HepG2 (cell line): ENCODE measurements around the gene TSTD1. TPM values are rescaled to one million over a fixed set of nuclear protein-coding genes. Genes with fewer than 3 reads are reported as not detected.

Experiments used
- GABPA ChIP-seq, 2 experiments: IDR thresholded peaks; 2 replicates each; pipeline ENCODE4 v1.6.1; 2011 to 2016; ENCODE audit warnings: low read depth in 2 of 2, low read length in 1 of 2, missing biosample characterization in 1 of 2, missing genetic modification characterization in 1 of 2
- MED8 ChIP-seq: sonication (generic); formaldehyde crosslinking; IDR thresholded peaks from 2 replicates; pipeline ENCODE4 v1.8.1; 2023; ENCODE audit warnings: mild to moderate bottlenecking, missing genetic modification reagents; ENCODE audit not compliant: insufficient replicate concordance
- POGK ChIP-seq: sonication (generic); formaldehyde crosslinking; conservative IDR thresholded peaks from 2 replicates; pipeline ENCODE4 v1.8.0; 2022; ENCODE audit warnings: mild to moderate bottlenecking, moderate library complexity, missing genetic modification reagents
- SOX6 ChIP-seq, 2 experiments: fragments of 450-650 bp in 1 of 2; sonication (generic) in 1 of 2; formaldehyde crosslinking in 1 of 2; IDR thresholded peaks; 2 replicates each; pipeline versions ENCODE4 v1.4.0 to v1.6.1; 2017 to 2020; ENCODE audit warnings: antibody characterized with exemption in 1 of 2, mild to moderate bottlenecking in 1 of 2, missing genetic modification reagents in 1 of 2
- U2AF1 ChIP-seq: fragments of 200-400 bp; formaldehyde crosslinking; optimal IDR thresholded peaks from 2 replicates; pipeline ENCODE3; 2017; ENCODE audit warnings: mild to moderate bottlenecking, low read depth, low read length
- ZBTB42 ChIP-seq: sonication (generic); formaldehyde crosslinking; IDR thresholded peaks from 2 replicates; pipeline ENCODE4 v1.5.0; 2020; ENCODE audit warnings: mild to moderate bottlenecking, missing genetic modification reagents
- ZNF276 ChIP-seq: sonication (generic); formaldehyde crosslinking; IDR thresholded peaks from 2 replicates; pipeline ENCODE4 v1.4.0; 2020; ENCODE audit warnings: mild to moderate bottlenecking, low read depth, missing genetic modification reagents
- ZNF501 ChIP-seq: sonication (generic); formaldehyde crosslinking; IDR thresholded peaks from 2 replicates; pipeline ENCODE4 v1.5.1; 2020; ENCODE audit warnings: mild to moderate bottlenecking, moderate library complexity, missing genetic modification reagents
- polyA plus RNA-seq, 8 experiments: library from polyadenylated mRNA; depleted of rRNA in 3 of 8; stranded (reverse) in 7 of 8; unstranded in 1 of 8; fragments of >200 nt; fragmentation: Illumina TruSeq in 4 of 8; extraction: Trizol in 4 of 8; gene quantifications; 2 replicates each; pipeline versions ENCODE4 v1.2.1 to v1.2.3, GENCODE V29; 2011 to 2016; ENCODE audit warnings: low read depth in 4 of 8, missing spikeins in 1 of 8, mixed read lengths in 1 of 8; ENCODE audit not compliant: insufficient read depth in 1 of 8
- total RNA-seq, 5 experiments: library from RNA; depleted of rRNA; stranded (reverse); fragments of >200 nt; fragmentation: Illumina TruSeq; extraction: Trizol; gene quantifications; 2 replicates each; pipeline ENCODE4 v1.2.3, GENCODE V29; 2016; ENCODE audit warnings: low read depth in 1 of 5
- TF ChIP-seq, protein P1 (sequence below), 2 experiments: IDR thresholded peaks; 2 replicates each; pipeline ENCODE4 v1.6.1; 2011 to 2012; ENCODE audit warnings: low read length in 2 of 2, borderline replicate concordance in 1 of 2, low read depth in 1 of 2, mild to moderate bottlenecking in 1 of 2, moderate library complexity in 1 of 2
- TF ChIP-seq, protein P2 (sequence below): sonication (generic); formaldehyde crosslinking; IDR thresholded peaks from 2 replicates; pipeline ENCODE4 v1.4.0; 2020; ENCODE audit warnings: missing genetic modification reagents
- TF ChIP-seq, protein P3 (sequence below): sonication (generic); formaldehyde crosslinking; IDR thresholded peaks from 2 replicates; pipeline ENCODE4 v1.4.0; 2020; ENCODE audit warnings: missing genetic modification reagents

Gene TSTD1
- total and polyA plus RNA-seq, 2 of the 13 experiments (the other 11 are each of a cell fraction or from before 2014, with no cell fraction given): 0.15 to 0.31 TPM

DNA sequence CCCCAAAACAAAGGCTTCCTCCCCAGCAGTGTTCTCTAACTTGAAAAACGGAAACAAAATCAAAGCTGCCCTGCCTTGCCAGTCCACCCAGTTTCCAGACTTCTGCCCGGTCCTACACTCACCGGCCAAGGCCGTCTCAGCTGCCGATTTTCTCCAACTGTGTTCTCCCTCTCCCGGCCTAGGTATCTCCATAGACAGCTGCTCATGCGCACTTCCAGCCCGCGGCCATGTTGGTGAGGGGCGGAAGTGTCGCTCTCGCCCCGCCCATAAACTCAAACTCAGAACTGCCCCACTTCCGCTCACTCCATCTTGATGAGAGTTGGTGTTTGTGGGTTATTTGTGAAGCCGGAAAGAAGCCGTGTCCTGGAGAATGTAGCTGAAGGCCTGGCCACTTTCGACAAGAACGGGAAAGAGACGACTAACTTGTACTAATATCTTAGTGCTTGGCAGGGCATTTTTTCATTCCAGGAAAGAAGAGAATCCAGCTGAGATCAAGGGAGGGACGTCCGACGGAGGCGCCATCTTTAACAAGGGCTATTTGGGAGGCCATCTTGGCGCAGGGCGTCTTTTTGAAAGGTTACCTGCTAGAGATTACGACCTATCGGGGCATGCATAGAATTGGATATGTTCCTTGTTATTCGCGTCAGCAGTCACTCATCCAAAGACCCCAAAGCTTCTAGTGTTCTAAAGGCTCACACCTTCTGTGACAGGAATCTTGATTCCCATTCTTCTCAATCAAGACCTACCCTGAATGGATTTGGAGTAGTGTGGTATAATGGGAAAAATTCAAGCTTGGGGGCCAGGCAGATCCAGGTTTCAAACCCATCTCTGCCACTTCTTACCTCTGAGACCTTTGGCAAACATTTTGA is 7.2 kb upstream of the TSTD1 start, which contains the start of gene USF1 (continued):
- TF ChIP-seq, protein P1, sequence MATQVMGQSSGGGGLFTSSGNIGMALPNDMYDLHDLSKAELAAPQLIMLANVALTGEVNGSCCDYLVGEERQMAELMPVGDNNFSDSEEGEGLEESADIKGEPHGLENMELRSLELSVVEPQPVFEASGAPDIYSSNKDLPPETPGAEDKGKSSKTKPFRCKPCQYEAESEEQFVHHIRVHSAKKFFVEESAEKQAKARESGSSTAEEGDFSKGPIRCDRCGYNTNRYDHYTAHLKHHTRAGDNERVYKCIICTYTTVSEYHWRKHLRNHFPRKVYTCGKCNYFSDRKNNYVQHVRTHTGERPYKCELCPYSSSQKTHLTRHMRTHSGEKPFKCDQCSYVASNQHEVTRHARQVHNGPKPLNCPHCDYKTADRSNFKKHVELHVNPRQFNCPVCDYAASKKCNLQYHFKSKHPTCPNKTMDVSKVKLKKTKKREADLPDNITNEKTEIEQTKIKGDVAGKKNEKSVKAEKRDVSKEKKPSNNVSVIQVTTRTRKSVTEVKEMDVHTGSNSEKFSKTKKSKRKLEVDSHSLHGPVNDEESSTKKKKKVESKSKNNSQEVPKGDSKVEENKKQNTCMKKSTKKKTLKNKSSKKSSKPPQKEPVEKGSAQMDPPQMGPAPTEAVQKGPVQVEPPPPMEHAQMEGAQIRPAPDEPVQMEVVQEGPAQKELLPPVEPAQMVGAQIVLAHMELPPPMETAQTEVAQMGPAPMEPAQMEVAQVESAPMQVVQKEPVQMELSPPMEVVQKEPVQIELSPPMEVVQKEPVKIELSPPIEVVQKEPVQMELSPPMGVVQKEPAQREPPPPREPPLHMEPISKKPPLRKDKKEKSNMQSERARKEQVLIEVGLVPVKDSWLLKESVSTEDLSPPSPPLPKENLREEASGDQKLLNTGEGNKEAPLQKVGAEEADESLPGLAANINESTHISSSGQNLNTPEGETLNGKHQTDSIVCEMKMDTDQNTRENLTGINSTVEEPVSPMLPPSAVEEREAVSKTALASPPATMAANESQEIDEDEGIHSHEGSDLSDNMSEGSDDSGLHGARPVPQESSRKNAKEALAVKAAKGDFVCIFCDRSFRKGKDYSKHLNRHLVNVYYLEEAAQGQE (IDR thresholded peaks at IDR 0.05; ENCODE audit: borderline replicate concordance in 1 of 2, low read depth in 1 of 2, low read length in 2 of 2): peak in 1 of 2 experiments; percentile 25; a peak in 1 of 4 replicates
- TF ChIP-seq ZNF276 (CRISPR knock-in tag): peak; percentile 78; the same call in 1 of the 2 replicates
- peak; percentile 92 for TF ChIP-seq ZNF501 (CRISPR knock-in tag)
- TF ChIP-seq U2AF1: peak; percentile 10
- TF ChIP-seq, protein P2, sequence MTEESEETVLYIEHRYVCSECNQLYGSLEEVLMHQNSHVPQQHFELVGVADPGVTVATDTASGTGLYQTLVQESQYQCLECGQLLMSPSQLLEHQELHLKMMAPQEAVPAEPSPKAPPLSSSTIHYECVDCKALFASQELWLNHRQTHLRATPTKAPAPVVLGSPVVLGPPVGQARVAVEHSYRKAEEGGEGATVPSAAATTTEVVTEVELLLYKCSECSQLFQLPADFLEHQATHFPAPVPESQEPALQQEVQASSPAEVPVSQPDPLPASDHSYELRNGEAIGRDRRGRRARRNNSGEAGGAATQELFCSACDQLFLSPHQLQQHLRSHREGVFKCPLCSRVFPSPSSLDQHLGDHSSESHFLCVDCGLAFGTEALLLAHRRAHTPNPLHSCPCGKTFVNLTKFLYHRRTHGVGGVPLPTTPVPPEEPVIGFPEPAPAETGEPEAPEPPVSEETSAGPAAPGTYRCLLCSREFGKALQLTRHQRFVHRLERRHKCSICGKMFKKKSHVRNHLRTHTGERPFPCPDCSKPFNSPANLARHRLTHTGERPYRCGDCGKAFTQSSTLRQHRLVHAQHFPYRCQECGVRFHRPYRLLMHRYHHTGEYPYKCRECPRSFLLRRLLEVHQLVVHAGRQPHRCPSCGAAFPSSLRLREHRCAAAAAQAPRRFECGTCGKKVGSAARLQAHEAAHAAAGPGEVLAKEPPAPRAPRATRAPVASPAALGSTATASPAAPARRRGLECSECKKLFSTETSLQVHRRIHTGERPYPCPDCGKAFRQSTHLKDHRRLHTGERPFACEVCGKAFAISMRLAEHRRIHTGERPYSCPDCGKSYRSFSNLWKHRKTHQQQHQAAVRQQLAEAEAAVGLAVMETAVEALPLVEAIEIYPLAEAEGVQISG (CRISPR knock-in tag): peak; percentile 87
- TF ChIP-seq, protein P3, sequence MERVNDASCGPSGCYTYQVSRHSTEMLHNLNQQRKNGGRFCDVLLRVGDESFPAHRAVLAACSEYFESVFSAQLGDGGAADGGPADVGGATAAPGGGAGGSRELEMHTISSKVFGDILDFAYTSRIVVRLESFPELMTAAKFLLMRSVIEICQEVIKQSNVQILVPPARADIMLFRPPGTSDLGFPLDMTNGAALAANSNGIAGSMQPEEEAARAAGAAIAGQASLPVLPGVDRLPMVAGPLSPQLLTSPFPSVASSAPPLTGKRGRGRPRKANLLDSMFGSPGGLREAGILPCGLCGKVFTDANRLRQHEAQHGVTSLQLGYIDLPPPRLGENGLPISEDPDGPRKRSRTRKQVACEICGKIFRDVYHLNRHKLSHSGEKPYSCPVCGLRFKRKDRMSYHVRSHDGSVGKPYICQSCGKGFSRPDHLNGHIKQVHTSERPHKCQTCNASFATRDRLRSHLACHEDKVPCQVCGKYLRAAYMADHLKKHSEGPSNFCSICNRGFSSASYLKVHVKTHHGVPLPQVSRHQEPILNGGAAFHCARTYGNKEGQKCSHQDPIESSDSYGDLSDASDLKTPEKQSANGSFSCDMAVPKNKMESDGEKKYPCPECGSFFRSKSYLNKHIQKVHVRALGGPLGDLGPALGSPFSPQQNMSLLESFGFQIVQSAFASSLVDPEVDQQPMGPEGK: no peak
- TF ChIP-seq POGK: 0 out of 2 replicates have a peak, but pooled peaks have one; percentile 5
- peak; percentile 91 for TF ChIP-seq GABPA (IDR thresholded peaks at IDR 0.05; ENCODE audit: low read depth, low read length)
- TF ChIP-seq GABPA (CRISPR knock-in tag; IDR thresholded peaks at IDR 0.05; ENCODE audit: low read depth): peak; percentile 100
- no peak for TF ChIP-seq SOX6 (IDR thresholded peaks at IDR 0.05)
- TF ChIP-seq SOX6 (CRISPR knock-in tag; IDR thresholded peaks at IDR 0.05): peak; percentile 71
- peak; percentile 47 for TF ChIP-seq MED8 (CRISPR knock-in tag)
- no peak for TF ChIP-seq ZBTB42 (CRISPR knock-in tag)
